ENCODE results near the gene NADSYN1. TPM values are rescaled to one million over a fixed set of nuclear protein-coding genes. Genes with fewer than 3 reads are reported as not detected.
"Not testable (repeated sequence)": the region's sequence is repeated elsewhere in the genome, so short reads cannot be mapped to it uniquely, and the experiment has no call there.

The NADSYN1 gene
- total RNA-seq, 1 donor from 2014 or later, result 66.7 TPM

DNA sequence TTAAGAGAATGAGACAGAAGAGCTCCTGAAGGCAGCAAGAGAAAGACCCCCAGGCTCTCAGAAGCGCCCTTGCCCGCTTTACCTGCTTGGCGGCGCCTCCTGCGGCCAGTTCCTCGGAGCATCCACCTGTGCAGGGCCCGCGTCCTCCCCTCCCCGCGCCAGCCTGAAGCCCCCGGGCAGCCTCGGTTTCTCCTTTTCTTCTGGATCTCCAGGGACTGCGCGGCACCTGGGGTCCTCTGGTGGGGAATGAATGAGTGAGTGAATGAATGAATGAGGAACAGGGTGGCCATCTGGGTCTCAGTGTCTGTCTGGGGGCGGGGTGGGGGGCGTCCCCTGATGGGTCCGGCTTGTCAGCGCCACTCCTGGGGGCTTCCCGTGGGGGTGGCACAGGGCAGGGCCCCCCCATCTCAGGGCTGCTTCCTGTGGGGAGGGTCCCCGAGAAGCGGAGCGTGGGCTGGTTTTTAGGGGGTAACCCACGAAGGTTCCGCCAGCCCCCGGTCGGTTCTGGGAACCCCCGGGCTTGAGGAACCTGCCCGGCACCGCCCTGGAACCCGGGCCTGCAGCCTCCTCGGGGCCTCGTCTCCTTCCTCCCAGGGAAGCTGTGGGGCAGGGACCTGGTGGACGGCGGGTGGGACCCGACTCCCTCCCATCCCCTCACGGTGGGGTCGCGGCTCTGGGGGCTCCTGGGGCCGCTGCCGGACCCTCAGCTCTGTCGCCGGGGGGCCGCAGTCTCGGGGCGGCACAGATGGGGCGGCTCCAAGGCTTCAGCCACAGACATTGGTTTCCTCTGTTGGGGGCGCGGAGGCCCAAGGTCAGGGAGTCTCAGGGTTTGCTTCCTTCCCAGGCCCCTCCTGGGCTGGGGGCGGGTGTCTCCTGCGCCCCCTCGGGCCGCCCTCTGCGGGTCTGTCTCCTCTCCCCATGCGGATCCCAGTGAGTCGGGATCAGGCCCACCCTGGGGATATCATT lies 65.8 kb downstream of the NADSYN1 start:
- Histone ChIP-seq H3K27me3 (ENCODE audit: control insufficient read depth, insufficient read depth, low read length) (no peaks in the 10 kb centered on the region), H3K36me3 (ENCODE audit: control insufficient read depth, insufficient read depth, low read length) (no peaks in the 10 kb centered on the region), H3K4me3 (ENCODE audit: low read depth, low read length) (no peak overlapping the region)
- TF ChIP-seq, protein P1, sequence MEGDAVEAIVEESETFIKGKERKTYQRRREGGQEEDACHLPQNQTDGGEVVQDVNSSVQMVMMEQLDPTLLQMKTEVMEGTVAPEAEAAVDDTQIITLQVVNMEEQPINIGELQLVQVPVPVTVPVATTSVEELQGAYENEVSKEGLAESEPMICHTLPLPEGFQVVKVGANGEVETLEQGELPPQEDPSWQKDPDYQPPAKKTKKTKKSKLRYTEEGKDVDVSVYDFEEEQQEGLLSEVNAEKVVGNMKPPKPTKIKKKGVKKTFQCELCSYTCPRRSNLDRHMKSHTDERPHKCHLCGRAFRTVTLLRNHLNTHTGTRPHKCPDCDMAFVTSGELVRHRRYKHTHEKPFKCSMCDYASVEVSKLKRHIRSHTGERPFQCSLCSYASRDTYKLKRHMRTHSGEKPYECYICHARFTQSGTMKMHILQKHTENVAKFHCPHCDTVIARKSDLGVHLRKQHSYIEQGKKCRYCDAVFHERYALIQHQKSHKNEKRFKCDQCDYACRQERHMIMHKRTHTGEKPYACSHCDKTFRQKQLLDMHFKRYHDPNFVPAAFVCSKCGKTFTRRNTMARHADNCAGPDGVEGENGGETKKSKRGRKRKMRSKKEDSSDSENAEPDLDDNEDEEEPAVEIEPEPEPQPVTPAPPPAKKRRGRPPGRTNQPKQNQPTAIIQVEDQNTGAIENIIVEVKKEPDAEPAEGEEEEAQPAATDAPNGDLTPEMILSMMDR (IDR thresholded peaks at IDR 0.05; ENCODE audit: insufficient read depth, low read length, poor library complexity, severe bottlenecking), result no peak
- DNase-seq (ENCODE audit: low read depth), result no peak

DNA sequence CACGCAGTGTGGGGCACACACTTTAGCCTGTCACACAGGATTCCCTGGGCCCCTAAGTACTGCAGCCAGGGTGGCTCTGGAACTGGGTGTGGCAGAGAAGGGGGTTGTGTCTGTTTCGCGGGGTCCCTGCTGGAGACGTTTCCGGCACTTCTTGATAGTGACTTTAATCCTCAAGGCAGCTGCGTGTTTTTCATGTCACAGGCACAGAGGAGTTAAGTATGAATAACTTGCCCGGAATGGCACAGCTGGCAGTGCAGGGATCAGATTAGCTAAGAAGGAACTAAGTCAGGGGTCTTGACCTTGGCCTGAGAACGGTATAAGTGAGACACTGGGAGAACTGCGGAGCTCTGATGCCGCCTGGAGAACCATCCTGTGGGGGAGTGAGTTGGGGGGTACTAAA lies 66.5 kb downstream of the NADSYN1 start:
- no peaks in the 10 kb centered on the region for H3K36me3 ChIP-seq (ENCODE audit: control insufficient read depth, insufficient read depth, low read length)
- no peak for DNase-seq (ENCODE audit: low read depth)
- no peaks in the 10 kb centered on the region for H3K27me3 ChIP-seq (ENCODE audit: control insufficient read depth, insufficient read depth, low read length)
- TF ChIP-seq, protein P1 (IDR thresholded peaks at IDR 0.05; ENCODE audit: insufficient read depth, low read length, poor library complexity, severe bottlenecking), result no peak
- H3K4me3 ChIP-seq (ENCODE audit: low read depth, low read length), result no peak overlapping the region

DNA sequence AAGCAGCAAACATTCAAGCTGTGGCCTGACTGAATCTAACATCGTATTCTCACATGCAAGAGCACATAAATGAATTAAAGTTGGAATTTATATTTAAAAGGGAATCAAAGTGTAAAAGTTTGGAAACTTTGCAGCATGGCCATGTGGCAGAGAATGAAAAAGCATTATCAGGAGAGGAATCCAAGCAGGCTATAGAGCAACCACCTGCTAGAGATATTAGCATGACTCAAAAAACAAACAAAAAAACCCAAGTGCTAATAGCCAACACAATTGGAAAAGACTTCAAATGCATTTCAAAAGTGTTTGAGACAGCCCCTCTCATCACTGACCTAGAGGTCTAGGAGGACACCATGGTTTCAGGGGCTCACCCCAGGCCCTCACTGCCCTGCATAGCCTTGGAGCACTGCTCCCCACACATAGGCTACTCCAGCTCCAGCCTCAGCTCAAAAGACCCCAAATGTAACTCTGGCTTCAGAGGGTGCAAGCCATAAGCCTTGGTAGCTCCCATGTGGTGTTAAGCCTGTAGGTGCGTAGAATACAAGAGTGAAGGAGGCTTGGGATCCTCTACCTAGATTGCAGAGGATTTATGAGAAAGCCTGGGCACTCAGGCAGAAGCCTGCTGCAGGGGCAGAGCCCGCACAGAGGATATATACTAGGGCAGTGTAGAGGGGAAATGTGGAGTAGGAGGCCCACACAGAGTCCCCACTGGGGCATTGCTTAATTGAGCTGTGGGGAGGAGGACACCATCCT lies 72.4 kb downstream of the NADSYN1 start:
- TF ChIP-seq, protein P1 (IDR thresholded peaks at IDR 0.05; ENCODE audit: insufficient read depth, low read length, poor library complexity, severe bottlenecking), result no peak
- DNase-seq (ENCODE audit: low read depth), result no peak
- H3K27me3 ChIP-seq (ENCODE audit: control insufficient read depth, insufficient read depth, low read length), result peaks cover 4% of the 10 kb centered on the region
- H3K4me3 ChIP-seq (ENCODE audit: low read depth, low read length), result no peak overlapping the region
- H3K36me3 ChIP-seq (ENCODE audit: control insufficient read depth, insufficient read depth, low read length), result no peaks in the 10 kb centered on the region

DNA sequence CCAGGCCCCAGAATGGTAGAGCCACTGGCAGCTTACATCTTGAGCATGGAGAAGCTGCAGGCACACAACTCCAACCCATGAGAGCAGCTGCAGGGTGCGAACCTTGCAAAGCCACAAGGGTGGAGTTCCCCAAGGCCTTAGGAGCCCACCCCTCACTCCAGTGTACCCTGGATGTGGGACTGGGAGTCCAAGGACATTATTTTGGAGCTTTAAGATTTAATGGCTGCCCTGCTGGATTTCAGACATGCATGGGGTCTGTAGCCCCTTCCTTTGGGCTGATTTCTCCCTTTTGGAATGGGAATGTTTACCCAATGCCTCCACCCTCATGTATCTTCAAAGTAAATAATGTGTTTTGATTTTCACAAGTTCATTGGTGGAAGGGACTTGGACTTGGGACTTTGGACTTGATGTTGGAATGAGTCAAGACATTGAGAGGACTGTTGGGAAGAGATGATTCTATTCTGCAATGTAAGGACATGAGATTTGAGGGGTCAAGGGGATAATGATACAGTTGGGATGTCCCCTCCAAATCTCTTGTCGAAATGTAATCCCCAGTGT lies 73.0 kb downstream of the NADSYN1 start:
- TF ChIP-seq, protein P1 (IDR thresholded peaks at IDR 0.05; ENCODE audit: insufficient read depth, low read length, poor library complexity, severe bottlenecking), result no peak
- Histone ChIP-seq H3K36me3 (ENCODE audit: control insufficient read depth, insufficient read depth, low read length) (no peaks in the 10 kb centered on the region), H3K27me3 (ENCODE audit: control insufficient read depth, insufficient read depth, low read length) (peaks cover 4% of the 10 kb centered on the region), H3K4me3 (ENCODE audit: low read depth, low read length) (no peak overlapping the region)
- DNase-seq (ENCODE audit: low read depth), result no peak

DNA sequence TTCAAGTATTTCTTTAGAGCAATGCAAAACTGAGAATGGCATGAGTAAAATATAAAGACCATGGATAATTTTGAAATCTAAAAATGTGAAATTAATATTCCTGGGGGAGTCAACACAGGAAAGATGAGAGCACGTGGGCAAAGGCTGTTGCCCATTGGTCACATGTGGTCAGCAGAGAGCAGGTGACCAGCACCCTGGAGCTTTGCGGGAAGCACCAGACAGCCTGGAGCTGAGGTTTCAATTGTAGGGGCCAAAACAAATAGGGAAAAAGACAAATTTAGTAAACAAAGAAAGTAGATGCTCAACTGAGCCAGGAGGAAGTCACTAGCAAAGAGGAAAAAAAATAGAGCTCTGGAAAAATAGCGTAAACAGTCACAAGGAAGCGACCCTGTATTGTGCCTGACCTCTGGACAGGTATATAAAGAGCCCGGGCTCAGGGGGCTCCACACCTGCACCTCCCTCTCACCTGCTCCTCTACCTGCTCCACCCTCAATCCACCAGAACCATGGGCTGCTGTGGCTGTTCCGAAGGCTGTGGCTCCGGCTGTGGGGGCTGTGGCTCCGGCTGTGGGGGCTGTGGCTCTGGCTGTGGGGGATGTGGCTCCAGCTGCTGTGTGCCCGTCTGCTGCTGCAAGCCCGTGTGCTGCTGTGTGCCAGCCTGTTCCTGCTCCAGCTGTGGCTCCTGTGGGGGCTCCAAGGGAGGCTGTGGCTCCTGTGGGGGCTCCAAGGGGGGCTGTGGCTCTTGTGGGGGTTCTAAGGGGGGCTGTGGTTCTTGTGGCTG lies 74.0 kb downstream of the NADSYN1 start, which contains the start of gene KRTAP5-7:
Gene KRTAP5-7 (plus strand): TSS at position 472 of the 780 bp plus-strand sequence. CDS start 34 bp downstream, at position 506.
- H3K27me3 ChIP-seq (ENCODE audit: control insufficient read depth, insufficient read depth, low read length); DNase-seq (ENCODE audit: low read depth); H3K36me3 ChIP-seq (ENCODE audit: control insufficient read depth, insufficient read depth, low read length); H3K4me3 ChIP-seq (ENCODE audit: low read depth, low read length): not testable (repeated sequence)
